Suppressor macrophage (primary cell): ENCODE results near the gene LEF1.

Experiments
- DNase-seq, 4 experiments: peaks; one replicate each; pipeline ENCODE4 v3.0.0-alpha.2; 2020 to 2022

The LEF1 gene

DNA sequence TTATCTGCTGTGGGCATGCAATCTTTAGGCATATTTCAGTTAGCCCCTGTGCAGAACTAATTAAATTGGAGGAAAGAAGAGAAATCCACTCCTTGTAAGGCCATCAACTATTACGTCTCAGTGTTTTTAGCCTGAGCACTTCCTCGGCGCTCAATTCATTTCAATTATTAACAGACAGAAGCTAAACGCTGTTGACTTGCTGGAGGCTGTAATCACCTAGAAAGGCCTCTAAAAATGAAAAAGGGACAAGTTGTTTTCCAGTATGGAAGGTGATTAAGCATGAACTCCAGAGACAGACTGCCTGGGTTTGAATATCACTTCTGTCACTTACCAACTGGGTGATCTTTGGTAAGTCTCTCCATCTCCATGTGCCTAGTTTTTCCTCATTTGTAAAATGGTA is 59.6 kb downstream of the LEF1 start:
- DNase-seq, result no peak

DNA sequence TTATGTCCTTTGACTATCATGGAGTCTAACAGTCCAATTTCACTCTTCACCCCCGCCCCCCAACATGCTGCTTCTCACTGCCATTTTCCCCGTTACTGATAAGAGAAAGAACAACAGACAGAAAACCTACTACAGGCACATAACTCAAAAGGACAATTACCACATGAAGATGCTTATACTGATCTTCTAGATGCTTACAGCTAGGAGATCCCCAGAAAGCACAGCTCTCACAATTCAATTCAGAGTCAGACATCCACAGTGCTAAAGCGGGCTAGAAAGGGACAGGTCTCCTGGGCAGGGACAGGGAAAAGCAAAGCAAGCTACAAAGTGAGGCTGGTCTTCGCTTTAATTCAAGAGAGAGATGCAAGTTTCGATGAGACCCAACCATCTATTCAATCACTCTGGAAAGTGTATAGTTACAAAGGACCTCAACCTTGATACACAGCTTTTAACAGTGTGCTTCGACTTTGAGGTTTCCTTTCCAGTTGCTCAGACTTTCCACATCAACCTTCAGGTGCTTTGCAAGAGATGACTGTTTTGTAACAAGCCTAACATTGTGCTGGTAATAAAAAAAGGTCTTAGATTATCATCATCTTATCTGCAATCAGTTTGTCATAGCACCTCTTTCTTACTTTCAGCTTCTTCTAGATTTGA is 60.9 kb downstream of the LEF1 start:
- no peak for DNase-seq

DNA sequence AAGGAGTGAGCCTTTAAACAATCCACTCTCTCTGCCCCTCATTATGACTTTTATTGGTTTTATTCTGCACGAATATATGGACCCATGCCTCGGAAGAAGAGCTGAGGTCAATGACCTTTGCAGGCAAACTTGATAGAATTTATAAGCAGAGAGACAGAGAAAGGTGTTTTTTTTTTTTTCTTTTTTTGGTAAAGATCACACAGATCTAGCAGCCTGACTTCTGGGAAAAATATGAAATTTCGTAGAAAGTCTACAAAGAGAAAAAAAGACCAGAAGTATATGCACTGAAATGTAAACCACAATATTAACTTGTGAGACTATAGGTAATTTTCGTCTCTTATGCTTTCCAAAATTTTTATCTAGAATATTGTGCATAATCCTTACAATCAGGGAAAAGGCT is 61.6 kb downstream of the LEF1 start:
- no peak for DNase-seq

DNA sequence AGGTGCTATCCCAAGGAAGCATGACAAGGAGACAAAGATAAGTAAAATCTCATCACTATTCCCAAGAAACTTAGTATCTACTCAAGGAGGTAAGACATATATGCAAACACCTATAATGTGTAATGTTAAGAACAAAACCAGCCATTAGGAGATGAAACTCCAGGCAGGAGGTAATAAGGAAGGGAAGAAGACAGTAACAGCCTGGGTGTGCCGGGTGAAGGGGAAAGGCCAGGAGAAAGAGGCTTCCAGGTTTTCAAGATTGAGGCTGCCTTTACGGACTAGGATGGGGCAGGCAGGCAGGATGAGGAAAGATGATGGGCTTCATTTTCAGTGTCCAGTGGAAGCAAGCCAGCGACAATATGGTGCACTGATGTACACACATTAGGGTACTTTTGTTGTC is 62.5 kb downstream of the LEF1 start:
- no peak for DNase-seq

DNA sequence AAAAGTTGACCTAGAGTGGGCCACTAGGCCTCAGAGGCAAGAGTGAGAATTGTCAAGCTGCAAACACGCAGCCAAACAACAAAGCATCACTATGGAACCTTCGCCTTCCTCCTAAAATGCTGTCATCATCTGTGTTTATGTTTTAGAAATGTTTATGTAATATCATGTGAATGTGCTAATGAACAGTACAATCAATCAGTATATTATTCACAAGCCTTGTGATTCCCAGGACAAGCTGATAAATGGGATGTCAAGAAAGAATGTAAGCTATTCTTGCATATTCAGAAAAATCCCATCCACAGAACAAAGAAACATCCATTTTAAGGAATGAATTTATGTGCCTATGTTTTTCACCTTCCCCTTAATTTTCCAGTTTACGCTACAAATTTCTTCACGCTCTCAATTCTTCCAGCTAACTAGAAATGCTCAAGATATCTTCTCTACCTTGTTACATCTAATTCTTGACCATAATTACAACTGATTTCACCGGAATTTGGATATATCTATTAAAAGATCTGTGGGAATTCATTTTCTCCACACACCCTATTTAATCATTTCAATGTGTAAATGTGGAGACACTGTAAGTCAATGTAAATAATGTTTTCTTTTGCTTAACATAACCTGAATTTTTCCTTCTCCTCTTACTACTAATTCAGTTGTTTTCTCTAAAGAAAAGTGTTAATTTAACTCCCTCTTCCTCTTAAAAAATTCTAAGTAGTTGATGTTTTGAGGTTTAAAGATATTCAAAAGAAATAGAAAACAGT is 65.5 kb downstream of the LEF1 start:
- DNase-seq, result no peak

DNA sequence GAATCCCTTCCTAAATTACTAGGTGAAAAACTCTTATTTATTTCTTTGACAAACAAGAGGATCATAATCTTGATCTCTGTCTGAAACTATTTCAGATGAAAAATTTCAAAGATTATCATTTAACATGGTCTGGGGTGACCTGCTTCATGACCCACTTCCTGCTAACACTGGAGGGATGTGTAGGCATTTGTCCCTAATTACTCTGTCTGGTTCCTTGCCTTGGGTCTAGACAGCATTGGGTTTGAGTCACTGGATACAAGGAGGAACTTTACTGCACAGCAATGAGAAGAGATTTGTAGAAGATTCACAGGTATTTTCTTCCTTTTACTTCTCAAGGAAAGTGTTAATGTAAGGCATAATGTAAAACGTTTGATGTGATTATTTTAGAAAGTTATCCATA is 67.9 kb downstream of the LEF1 start:
- DNase-seq, result no peak

DNA sequence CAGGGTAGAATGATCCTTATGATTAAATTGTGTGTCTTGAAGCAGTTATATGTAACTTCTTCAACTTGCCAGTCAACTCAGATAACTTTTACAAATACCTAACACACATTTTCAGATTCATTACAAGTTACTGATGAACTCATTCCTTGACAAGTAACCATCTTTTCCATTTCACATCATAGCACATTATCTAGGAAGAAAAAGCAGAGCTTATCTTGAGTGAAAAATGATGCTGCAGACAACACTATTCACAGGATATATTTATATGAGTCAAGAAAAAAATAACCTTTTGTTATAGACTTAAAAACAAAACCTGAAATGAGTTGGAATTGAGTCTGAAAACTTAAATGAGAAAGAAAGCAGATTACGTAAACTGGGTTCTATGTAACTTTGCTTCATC is 68.9 kb downstream of the LEF1 start:
- DNase-seq, result no peak

DNA sequence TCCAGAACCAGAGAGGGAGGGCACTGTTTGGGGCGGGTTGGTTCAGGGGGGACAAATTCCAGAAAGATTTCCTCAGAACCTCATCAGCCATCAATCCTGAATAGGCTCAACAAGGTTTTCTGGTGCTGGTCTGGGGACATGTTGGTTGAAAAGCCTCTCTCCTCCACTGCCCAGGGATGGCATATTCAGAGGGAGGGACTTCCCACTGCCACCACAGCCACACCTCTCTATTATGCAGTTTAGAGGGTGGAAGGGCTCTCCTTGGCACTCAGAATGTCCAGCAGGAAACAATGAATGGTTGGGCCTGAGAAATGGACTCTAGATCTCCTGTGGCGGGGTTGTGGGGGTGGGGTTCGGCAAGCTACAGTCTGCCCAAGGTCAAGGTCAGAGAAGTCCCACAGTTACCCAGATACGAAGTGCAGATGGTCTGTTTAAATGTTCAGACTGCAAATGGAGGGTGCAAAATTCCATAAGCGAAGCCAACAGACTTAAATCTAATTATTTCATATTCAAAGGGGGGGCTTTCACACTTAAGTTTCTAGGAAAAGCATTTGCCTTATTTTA is 70.7 kb downstream of the LEF1 start:
- DNase-seq, result no peak

DNA sequence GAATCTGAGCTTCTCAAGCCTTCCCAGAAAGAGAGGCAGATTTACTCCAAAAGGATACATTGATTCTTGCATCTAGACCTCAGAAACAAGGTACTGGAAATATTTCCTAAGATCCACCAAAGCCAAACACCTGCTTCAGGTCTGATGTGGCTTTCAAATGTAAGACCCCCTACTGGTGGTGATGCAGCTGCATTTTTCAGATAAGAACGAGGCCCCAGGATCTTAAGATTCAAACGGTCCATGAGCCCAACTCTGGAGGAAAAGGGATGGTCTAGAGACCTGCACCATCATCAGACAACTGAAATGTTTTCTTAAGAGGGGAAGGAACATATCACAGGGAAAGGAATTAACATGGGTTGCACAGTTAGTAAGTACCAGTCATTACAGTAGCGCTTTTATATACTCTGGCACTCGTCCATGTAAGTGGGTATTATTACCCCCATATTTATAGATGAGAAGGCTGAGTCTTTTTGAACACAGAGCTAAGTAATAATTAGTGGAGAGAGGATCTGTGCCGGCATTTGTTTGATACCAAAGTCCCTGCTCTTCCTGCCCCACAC is 73.7 kb downstream of the LEF1 start:
- no peak for DNase-seq

DNA sequence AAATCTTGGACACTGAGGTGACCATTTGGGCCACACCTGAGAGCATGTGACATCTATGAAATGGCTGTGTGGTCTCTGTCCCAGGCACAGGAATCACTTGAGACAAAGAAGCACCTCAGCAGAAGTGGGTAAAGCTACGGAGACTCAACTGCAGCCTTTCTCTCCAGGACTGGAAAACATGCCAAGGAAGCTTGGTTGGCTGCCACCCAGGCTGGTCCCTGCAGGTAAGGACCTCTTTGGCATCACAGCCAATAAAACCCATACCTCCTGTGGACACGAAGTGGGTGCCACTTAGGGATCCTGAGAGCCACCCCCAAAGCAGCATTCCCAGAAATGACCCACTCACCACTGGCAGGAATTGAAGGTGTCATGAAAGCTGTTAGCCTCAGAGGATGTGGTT is 74.6 kb downstream of the LEF1 start:
- DNase-seq, result no peak

DNA sequence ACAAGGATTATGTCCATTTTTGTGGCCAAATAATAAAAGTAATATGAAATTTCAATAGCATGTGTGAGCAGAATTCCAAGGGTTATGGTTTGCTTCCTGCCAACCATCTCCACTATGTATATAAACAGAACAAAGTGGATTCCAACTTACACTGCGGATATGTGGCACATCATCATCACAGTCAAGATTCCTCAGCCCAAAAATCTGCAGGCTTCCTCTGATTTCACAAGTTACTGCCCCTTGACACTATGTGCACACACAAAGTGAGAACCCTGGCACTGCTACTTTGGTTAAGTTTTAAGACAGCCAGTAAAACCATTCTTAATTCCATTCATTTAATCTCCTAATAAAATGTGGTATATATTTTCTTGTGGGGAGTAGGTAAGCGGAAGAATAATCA is 76.4 kb downstream of the LEF1 start:
- no peak for DNase-seq

DNA sequence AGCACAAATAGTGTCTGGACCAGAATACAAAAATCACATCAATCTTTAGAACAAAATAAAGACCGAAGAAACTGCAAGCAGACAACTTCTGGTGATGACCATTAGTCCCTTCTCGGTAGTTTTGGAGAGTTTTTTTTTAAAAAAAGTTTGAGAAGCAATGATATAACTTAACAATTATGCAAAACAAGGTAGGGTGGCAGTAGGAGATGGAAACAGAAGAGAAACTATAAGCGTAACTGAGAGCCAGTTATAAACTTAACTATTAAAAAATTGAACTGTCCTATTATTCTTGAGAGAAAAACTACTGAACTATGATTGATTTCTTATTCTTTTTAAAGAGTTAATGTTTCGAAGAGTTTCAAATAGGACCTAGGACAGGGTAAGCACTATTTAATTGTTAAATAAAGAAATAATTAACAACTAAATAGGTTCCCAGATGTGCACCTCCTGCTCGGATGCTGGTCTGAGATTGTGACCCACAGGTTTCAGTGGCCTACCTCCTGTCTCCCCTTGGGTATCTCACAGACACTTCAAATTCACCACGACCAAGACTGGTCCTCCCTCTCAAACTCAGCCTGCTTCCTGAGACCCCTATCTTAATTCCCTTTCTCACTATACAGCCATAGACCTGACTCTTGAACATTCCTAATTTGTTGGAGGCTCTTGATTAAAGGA is 81.3 kb downstream of the LEF1 start:
- no peak for DNase-seq

DNA sequence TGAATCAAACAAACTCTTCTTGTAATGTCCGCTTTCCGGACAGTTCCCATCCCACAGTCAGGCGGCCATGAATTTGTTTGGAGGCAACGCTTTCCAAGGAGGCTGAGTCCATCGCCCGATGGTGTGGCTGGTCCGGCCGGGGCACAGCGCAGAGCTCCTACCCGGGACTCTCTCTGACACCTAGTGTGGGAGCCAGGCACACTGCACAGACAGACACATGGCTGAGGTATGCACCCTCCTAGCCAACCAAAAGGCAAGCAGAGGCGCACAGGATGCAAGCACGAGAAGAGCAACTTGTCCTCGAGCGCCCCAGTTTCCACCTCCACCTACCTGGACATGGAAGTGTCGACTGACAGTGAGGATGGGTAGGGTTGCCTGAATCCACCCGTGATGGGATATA is 87.5 kb downstream of the LEF1 start:
- no peak for DNase-seq

DNA sequence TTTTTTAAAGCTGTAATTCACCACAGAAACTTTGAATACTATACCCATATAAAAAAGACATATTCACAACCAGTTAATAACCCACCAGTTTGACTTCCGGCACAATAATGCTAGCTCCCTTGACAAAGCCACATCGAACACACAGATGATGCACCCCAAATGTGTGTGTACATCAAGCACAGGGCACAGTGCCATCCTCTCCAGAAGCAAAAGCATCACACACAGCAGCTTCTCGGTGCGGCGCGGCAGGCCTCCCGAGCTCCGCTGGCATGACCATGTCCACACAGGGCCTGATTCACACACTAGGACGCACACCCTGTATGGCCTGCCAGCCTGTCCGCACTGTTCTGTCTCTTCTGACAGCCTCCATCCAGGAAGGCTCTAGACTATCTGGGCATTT is 88.0 kb downstream of the LEF1 start:
- no peak for DNase-seq

DNA sequence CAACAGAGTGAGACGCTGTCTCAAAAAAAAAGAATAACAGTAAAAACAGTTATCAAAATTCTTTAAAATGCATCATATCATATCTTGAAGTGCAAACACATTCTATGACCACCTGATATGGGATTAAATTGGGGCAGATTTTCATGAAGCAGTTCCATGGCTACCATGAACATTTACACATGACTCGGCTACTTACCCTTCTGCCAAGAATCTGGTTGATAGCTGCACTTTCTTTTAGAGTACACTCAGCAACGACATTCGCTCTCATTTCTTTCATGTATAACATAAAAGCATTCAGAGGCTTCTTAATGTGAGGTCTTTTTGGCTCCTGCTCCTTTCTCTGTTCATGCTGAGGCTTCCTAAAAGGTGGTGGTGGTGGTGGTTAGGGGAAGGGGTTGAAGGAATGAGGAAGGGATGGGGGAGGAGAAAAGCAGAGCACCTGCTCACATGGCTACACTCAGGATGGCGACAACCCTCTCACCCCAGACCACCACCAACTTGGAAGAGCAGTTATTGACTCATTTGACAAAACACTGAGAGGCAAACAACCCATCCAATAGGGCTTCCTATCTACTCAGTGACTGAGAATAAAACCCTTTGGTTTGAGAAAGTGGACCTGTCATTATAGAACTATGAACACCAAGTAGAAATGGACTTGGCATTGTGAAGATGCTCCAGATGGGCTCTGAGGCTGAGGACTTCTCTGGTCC is 90.6 kb downstream of the LEF1 start:
- DNase-seq, result no peak

DNA sequence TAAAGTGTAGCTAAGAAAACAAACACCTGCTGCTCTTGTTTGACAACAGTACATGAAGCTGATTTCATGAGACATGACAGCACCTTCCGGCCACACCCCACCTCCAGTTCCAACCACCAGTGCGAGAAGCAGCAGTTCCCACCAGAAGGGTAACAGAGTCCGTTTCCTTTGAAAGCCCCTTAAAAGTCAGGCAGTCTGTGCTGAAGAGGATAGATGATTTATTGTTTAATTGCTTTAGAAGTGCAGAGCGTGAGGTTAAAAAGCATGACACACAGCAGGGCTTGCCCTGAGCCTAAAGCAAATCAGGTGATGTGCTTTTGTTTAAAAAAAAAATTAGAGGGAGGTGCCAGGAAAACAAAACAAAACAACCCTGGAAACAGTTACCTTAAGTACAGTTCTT is 96.4 kb downstream of the LEF1 start:
- no peak for DNase-seq

DNA sequence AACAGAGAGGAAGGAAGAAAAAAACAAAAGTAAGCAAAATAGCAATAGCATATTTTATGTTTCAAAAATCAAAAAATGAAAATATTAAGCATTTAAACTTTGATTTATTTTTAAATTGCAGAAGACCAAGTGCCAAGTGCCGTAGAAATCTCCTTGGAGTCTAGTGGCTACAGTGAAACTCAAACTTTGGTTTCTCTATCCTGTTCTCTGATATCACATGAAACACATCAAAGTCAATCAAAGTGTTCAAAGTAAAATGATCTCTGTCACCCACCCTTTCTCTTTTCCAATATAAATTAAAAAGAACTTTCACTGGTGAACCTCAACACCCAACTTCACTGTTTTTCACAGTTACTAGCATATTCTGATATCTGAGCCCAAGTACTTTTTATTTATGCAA is 98.0 kb downstream of the LEF1 start:
- DNase-seq, result no peak

DNA sequence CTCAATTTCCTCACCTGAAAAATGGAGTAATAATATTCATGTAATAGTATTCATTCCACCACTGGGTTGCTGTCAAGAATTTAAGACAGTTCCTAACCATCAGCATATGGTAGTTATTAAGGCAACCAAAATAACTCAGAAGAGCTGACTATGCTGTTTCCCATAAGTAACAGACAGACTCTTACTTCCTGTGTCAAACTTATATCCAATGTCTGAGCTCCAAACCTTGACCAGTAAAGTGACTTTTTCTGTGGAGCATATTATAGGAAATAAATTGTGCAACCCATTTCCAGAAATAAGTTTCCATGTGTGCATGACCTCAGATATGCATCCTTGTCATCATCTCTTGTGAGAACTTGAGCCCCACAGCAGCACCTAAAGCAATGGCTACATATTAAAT is 100.3 kb downstream of the LEF1 start:
- DNase-seq, result peak; percentile 3 to 42 (median 12)

DNA sequence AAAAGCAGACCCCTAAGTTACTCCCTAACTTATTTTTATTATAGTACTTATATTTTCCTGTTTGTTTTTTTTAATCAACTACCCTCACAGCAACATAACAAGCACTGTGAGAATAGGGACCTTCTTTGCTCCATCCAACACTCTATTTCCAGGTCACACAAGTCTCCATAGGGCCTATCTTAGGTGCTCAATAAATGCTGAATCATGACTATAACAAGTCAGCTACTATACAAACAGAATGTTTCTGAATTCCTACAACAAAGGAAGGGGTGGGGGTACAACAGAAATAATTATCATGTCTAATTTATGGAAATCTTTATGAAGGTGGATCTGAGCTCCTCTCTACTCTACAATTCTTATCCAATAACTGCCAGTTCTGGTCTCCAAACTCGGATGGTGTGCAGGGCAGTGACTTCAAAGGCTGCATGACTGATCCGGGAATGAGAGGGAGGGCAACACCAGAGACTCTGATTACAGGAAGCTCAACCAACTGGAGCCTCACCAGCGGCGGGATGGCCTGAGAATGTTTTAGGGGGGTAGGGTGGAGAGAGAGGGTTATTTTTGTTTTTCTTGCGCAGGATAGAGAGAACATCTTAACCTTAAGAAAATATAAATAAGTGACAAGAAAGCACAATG is 107.9 kb downstream of the LEF1 start:
- no peak for DNase-seq

DNA sequence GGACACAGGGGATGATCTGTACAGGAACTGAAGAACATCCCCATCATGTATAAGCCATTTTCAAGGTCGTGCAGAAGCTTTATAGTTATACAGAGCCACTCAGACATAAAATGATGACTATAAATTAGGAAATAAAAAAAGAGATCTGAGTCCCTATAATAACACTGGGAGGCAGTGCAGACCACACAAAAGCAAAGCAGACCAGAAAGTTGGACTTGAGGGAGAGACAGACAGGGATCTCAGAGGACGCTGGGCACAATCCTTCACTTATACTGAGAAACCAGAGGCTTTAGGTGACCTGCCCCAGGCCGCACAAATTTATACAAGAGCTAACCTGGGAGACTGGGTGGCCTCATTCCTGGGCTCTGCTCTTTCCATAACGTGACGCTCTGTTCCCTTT is 108.6 kb downstream of the LEF1 start:
- peak; percentile 1 to 19 (median 5) for DNase-seq

DNA sequence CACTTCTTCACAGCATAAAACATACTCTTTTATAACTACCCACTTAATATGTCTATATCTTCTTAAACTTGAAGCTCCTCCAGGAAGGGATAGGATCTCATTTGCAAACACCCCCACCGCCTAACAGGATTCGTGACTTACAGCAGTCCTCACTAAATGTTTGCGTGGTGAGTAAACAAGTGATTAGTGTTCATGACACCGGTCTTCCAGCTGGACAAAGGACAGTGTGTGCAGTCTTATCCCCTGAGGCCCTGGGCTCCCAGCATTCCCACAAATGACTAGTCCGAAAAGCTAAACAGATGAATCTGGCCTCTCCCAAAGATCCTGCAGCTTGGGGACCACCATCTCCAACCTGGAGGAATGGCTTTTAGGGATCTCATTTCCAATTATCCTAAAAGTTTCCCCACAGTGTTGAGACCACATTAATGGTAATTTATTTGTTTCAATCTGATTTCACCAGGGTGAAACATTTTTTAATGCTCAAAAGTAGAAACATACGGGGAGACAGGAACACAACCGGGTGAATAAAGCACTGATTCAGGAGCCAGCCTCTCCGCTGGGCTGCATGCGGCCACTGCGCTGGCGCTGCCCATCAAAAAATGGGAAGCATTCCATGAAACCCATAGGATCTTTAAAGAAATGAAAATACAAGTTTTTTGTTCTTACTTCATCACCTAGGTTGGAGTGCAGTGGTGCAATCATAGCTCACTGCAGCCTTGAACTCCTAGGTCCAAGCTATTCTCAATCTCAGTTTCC is 109.9 kb downstream of the LEF1 start:
- DNase-seq, result no peak

DNA sequence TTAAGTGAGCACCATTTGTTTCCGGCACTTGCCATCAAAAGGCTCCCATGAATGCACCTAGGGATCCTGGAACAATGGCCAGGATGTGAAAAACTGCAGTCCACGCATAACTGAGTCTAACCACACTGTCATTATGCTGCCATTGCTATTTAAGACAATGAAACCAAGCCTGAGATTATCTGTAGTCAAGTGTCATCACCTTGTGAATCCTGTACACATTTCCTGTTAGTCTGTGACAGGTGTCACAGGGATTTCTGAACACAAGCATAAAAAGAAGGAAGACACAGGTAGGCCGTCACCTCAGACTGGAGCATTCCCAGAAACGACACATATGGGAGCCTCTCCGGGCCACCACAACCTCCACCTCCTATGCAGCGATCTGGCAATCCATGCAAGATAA is 112.3 kb downstream of the LEF1 start:
- DNase-seq, result no peak
